HepG2 (cell line): ENCODE measurements around the gene ZNF77. TPM values are rescaled to one million over a fixed set of nuclear protein-coding genes. Genes with fewer than 3 reads are reported as not detected.
A peak's percentile ranks its signal among the peaks of the same experiment; 100 is the strongest.

ENCODE experiments used
- ADNP ChIP-seq: sonication (generic); formaldehyde crosslinking; IDR thresholded peaks from 2 replicates; pipeline ENCODE4 v1.4.0; 2020; ENCODE audit warnings: missing genetic modification reagents
- ARID5B ChIP-seq: IDR thresholded peaks from 2 replicates; pipeline ENCODE4 v1.4.0; 2020; ENCODE audit warnings: mild to moderate bottlenecking, missing genetic modification reagents
- CTCF ChIP-seq: sonication (generic); formaldehyde crosslinking; IDR thresholded peaks from 2 replicates; pipeline ENCODE4 v1.5.0; 2020; ENCODE audit warnings: mild to moderate bottlenecking, missing genetic modification reagents, moderate library complexity
- DR1 ChIP-seq: sonication (generic); formaldehyde crosslinking; IDR thresholded peaks from 2 replicates; pipeline ENCODE4 v1.8.0; 2021; ENCODE audit warnings: mild to moderate bottlenecking, missing genetic modification reagents, inconsistent platforms
- EP300 ChIP-seq, 3 experiments: sonication (generic) in 1 of 3; formaldehyde crosslinking in 1 of 3; IDR thresholded peaks; 2 replicates each; pipeline versions ENCODE4 v1.5.1 to v1.6.1; 2011 to 2020; ENCODE audit warnings: low read depth in 2 of 3, low read length in 2 of 3, borderline replicate concordance in 1 of 3, improper control_type of control experiment in 1 of 3, mild to moderate bottlenecking in 1 of 3, missing genetic modification reagents in 1 of 3, moderate library complexity in 1 of 3
- GABPB1 ChIP-seq: IDR thresholded peaks from 2 replicates; pipeline ENCODE4 v1.6.1; 2016; ENCODE audit warnings: mild to moderate bottlenecking, missing genetic modification reagents, moderate library complexity, missing compliant biosample characterization
- RCOR2 ChIP-seq: IDR thresholded peaks from 2 replicates; pipeline ENCODE4 v1.6.1; 2016; ENCODE audit warnings: missing biosample characterization, missing genetic modification reagents
- TARDBP ChIP-seq: sonication (generic); formaldehyde crosslinking; IDR thresholded peaks from 2 replicates; pipeline ENCODE4 v1.8.0; 2022; ENCODE audit warnings: mild to moderate bottlenecking, missing genetic modification reagents
- ZNF687 ChIP-seq: sonication (generic); formaldehyde crosslinking; IDR thresholded peaks from 2 replicates; pipeline ENCODE4 v1.5.1; 2020; ENCODE audit warnings: mild to moderate bottlenecking, missing genetic modification reagents, moderate library complexity
- ZNF768 ChIP-seq: sonication (generic); formaldehyde crosslinking; IDR thresholded peaks from 2 replicates; pipeline ENCODE4 v1.4.0; 2020; ENCODE audit warnings: missing genetic modification reagents
- ZNF800 ChIP-seq: sonication (generic); formaldehyde crosslinking; IDR thresholded peaks from 2 replicates; pipeline ENCODE4 v1.4.0; 2020; ENCODE audit warnings: missing genetic modification reagents
- polyA plus RNA-seq, 8 experiments: library from polyadenylated mRNA; depleted of rRNA in 3 of 8; stranded (reverse) in 7 of 8; unstranded in 1 of 8; fragments of >200 nt; fragmentation: Illumina TruSeq in 4 of 8; extraction: Trizol in 4 of 8; gene quantifications; 2 replicates each; pipeline versions ENCODE4 v1.2.1 to v1.2.3, GENCODE V29; 2011 to 2016; ENCODE audit warnings: low read depth in 4 of 8, missing spikeins in 1 of 8, mixed read lengths in 1 of 8; ENCODE audit not compliant: insufficient read depth in 1 of 8
- total RNA-seq, 5 experiments: library from RNA; depleted of rRNA; stranded (reverse); fragments of >200 nt; fragmentation: Illumina TruSeq; extraction: Trizol; gene quantifications; 2 replicates each; pipeline ENCODE4 v1.2.3, GENCODE V29; 2016; ENCODE audit warnings: low read depth in 1 of 5

Gene ZNF77
- total and polyA plus RNA-seq, 2 of the 13 experiments (the other 11 are each of a cell fraction or from before 2014, with no cell fraction given): 7.1 to 11.5 TPM

GRCh38 chr19:2983351-2984214, 38.8 kb upstream of the ZNF77 start (continued):
- no peak for TF ChIP-seq EP300 (IDR thresholded peaks at IDR 0.05; ENCODE audit: low read depth in 2 of 2, low read length in 2 of 2)
- 0 out of 2 replicates have a peak, but pooled peaks have one; percentile 18 for TF ChIP-seq EP300 (CRISPR knock-in tag; IDR thresholded peaks at IDR 0.05; ENCODE audit: borderline replicate concordance)
- peak; percentile 64; the same call in 1 of the 2 replicates for TF ChIP-seq ZNF768
- TF ChIP-seq ARID5B: 0 out of 2 replicates have a peak, but pooled peaks have one; percentile 11
- peak; percentile 69; the same call in 1 of the 2 replicates for TF ChIP-seq ADNP (CRISPR knock-in tag)
- no peak for TF ChIP-seq DR1 (CRISPR knock-in tag)
- peak; percentile 15; the same call in 1 of the 2 replicates for TF ChIP-seq RCOR2 (CRISPR knock-in tag)
- TF ChIP-seq ZNF687 (CRISPR knock-in tag): peak; percentile 43; the same call in 1 of the 2 replicates
- no peak for TF ChIP-seq TARDBP (CRISPR knock-in tag)
- 0 out of 2 replicates have a peak, but pooled peaks have one; percentile 33 for TF ChIP-seq GABPB1 (CRISPR knock-in tag)
- no peak for TF ChIP-seq ZNF800 (CRISPR knock-in tag)
- peak; percentile 12; the same call in 1 of the 2 replicates for TF ChIP-seq CTCF (CRISPR knock-in tag)
